PC-3 (cell line): Measurements from ENCODE around the gene ATP2B2.

ENCODE experiments used
- CTCF ChIP-seq: fragments of 300-600 bp; sonication (generic); conservative IDR thresholded peaks from 2 replicates; pipeline ENCODE4 v1.5.1; 2017; ENCODE audit warnings: antibody characterized with exemption, low read depth, mild to moderate bottlenecking, low read length
- EZH2 ChIP-seq: fragments of 300-600 bp; sonication (generic); IDR thresholded peaks from one replicate; pipeline ENCODE4 v1.6.1; 2017; ENCODE audit warnings: antibody characterized with exemption, mild to moderate bottlenecking, low read length; ENCODE audit not compliant: unreplicated experiment
- EZH2phosphoT487 ChIP-seq: fragments of 300-600 bp; sonication (generic); IDR thresholded peaks from 2 replicates; pipeline ENCODE4 v1.6.1; 2018; ENCODE audit warnings: mild to moderate bottlenecking, antibody characterized with exemption, low read length, borderline replicate concordance

GRCh38 chr3:10404876-10405275 is 100.5 kb downstream of the ATP2B2 start:
- no peak for TF ChIP-seq EZH2
- TF ChIP-seq CTCF: no peak
- no peak for TF ChIP-seq EZH2phosphoT487
